Astrocyte of the spinal cord (primary cell): ENCODE measurements around the gene WDR77.

Source experiments
- DNase-seq: peaks from one replicate; pipeline ENCODE4 v3.0.0; 2011; ENCODE audit warnings: low read depth, low spot score
- H3K4me3 ChIP-seq: 2 replicates; pipeline ENCODE4 v1.5.1; 2011; ENCODE audit warnings: low read depth, mild to moderate bottlenecking, low read length, moderate library complexity
- in situ Hi-C: cut with HindIII; loops from 2 replicates; pipeline ENCODE4 v1.10.0; 2017; ENCODE audit warnings: low sequenced_read_pairs
- TF ChIP-seq, protein P1 (sequence below): IDR thresholded peaks from 2 replicates; pipeline ENCODE4 v1.5.1; 2012; ENCODE audit warnings: low read depth, mild to moderate bottlenecking, low read length, inconsistent platforms

The WDR77 gene

DNA sequence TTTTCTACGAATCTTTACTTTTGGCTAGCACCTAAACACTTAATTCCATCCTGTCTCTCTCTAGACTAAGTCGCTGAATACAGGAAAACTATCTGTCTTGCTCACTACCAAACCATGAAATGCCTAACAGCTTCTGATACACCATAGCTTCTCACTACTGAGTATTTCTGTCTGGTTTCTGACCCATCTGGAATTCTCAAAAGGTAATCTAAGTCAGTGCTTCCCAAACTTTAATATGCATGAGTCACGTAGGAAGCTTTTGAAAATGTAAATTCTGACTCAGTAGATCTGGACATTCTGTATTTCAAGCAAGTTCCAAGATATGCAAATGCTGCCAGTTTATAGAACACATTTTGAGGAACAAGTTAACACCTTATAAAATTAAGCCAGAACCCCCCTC is 12.3 kb downstream of the WDR77 start:
- DNase-seq: no peak
- TF ChIP-seq, protein P1, sequence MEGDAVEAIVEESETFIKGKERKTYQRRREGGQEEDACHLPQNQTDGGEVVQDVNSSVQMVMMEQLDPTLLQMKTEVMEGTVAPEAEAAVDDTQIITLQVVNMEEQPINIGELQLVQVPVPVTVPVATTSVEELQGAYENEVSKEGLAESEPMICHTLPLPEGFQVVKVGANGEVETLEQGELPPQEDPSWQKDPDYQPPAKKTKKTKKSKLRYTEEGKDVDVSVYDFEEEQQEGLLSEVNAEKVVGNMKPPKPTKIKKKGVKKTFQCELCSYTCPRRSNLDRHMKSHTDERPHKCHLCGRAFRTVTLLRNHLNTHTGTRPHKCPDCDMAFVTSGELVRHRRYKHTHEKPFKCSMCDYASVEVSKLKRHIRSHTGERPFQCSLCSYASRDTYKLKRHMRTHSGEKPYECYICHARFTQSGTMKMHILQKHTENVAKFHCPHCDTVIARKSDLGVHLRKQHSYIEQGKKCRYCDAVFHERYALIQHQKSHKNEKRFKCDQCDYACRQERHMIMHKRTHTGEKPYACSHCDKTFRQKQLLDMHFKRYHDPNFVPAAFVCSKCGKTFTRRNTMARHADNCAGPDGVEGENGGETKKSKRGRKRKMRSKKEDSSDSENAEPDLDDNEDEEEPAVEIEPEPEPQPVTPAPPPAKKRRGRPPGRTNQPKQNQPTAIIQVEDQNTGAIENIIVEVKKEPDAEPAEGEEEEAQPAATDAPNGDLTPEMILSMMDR: no peak
- in situ Hi-C loops: no loop called here
- H3K4me3 ChIP-seq: no peak overlapping the region

DNA sequence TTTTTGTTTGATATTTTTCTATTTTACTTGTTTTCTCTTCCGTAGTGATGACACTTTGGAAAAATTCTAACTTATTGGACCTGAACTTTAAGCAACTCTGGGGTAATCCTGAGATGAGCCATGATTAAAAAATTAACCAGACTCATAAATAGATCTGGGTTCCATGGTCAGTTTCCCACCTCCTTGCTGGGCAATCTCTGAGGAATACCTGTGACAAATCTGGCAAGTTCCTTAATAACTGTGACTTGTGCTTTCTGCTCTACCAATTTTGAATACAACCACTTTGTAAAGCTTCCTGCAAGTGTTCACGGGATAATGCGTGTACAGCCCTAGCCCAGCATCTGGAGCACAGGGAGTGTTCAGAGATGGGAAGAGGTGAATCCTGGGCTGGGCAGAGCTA is 24.8 kb downstream of the WDR77 start:
- TF ChIP-seq, protein P1: no peak
- no peak for DNase-seq
- in situ Hi-C loops: no loop called here
- no peak overlapping the region for H3K4me3 ChIP-seq

DNA sequence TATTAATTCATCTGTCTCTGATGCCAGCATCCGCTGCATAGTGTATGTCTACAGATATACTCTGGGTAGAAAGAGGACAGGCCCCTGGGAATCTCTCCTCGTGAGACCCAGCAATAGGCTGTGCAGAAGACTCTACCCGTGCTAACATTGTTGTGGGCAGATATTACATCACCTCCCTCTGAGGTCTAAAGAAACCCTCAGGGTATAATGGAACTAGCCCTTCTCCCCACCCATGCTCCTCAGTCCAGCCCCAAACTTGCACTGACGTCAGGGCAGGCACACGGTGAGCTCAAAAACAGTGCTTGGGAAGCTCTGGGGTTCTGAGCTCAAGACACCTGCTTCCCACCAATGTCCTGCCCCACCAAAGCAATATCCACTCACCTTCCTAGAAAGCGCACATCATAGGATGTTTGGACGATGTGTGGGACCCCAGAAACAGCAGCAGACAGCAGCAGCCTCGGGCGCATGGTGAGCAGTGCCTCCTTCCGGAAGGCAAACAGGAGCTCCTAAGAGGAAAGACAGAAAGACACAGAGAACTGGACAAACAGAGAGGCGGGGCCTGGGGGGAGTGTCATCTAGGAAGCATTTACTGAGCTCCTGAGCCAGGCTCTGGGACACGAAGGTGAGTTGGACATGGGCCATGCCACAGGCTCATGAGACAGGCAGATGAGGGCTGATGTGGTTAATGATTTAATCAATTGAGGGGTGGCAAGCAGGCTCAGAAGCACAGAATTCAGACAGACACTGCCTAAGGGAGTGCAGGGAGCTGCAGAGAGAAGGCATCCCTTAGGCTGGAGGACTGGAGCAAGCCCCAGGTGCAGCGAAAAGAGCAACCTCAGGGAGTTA is 26.3 kb downstream of the WDR77 start:
- TF ChIP-seq, protein P1: no peak
- no peak overlapping the region for H3K4me3 ChIP-seq
- DNase-seq: no peak
- in situ Hi-C loops: no loop called here

DNA sequence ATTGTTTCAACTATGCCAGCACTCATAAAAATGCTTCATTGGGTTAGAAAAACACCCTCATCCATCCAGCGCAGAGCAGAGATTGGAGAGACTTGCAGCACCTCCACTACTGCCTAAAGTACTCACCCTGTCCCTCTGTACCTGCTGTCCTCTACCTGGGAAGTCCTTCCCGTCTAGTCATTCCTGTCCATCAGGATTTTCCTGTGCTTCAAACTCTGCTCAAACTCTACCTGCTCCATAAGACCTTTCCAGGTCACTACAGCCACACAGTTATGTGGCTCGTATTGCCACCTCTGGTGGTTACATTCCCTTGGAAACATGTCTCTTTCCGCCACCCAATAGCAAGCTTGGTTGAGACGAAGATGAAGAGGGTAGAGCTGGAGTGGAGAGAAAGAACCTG is 28.7 kb downstream of the WDR77 start:
- no peak overlapping the region for H3K4me3 ChIP-seq
- DNase-seq: no peak
- TF ChIP-seq, protein P1: no peak
- in situ Hi-C loops: no loop called here

DNA sequence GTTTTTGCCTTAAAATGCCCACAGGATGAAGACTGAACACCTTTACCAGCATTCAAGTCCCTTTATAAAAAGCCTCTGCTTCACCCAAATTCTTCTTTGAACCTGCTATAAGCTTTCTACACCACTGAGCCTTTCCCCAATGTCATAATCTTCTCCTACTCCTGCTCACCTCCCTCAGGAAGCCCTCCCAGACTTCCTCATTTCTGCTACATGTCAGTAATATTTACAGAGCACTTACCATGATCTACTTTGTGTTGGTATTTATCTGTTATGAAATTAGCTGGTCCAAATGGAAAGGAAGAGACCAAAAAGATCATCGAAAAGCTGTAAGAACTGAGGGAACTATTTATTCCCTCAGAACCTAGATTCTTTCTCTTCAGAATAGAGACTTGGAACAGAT is 30.0 kb downstream of the WDR77 start:
- DNase-seq: no peak
- TF ChIP-seq, protein P1: no peak
- no peak overlapping the region for H3K4me3 ChIP-seq
- in situ Hi-C loops: no loop called here

DNA sequence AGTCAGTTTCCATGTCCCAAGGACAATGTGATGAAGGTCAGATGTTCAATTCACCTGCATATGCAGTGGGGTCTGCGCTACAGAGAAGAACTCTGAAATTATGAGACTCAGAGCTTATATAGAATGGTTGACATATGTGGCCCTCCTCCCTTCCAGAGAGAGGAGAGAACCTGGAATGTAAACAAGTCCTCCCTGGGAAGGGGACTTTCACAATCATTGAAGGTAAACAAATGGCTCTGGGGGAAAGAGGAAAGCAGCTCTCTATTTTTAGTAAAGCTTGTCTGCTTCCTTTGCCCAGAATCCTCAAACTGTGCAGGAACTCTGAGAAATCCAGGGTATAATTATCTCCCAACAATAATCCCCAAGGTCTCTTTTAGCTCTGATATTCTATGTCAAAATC is 31.3 kb downstream of the WDR77 start:
- no peak for DNase-seq
- TF ChIP-seq, protein P1: no peak
- in situ Hi-C loops: no loop called here
- H3K4me3 ChIP-seq: no peak overlapping the region
